Ureter (tissue), 1 donor: ENCODE results near the gene COX8C. TPM values are rescaled to one million over a fixed set of nuclear protein-coding genes. Genes with fewer than 3 reads are reported as not detected.
"Not testable (repeated sequence)": the region's sequence is repeated elsewhere in the genome, so short reads cannot be mapped to it uniquely, and the experiment has no call there.

ENCODE experiments used
- DNase-seq: peaks from one replicate; pipeline ENCODE4 v3.0.0-alpha.2; 2020; ENCODE audit warnings: low spot score
- total RNA-seq: library from RNA; stranded (reverse); gene quantifications from one replicate; pipeline ENCODE4 v1.2.4, GENCODE V29; 2023
- donor health status: DM: yes; HTN: yes; CAD: no.

Gene COX8C
- total RNA-seq, 1 donor from 2014 or later, result not detected

GRCh38 chr14:93369713-93370266 lies 22.8 kb downstream of the COX8C start:
- no peak for DNase-seq

GRCh38 chr14:93375673-93376156 lies 28.7 kb downstream of the COX8C start:
- no peak for DNase-seq

DNA sequence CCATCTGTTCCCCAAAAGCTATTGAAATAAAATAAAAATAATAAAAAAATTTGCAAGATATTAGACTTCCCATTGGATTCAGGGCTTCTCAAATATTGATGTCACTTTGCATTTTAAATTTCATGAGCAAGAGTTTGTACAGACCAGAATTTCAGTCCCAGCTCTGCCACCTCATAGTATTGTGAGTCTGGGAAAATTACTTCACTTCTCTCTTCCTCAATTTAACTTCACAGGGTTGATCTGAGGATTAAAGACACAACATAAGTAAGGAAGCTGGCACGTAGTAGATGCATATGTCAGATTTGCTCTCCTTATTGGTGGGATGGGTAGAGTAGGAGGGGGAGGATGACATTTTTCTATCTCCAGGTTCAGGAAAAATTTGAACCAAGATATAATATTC lies 32.8 kb downstream of the COX8C start:
- no peak for DNase-seq

DNA sequence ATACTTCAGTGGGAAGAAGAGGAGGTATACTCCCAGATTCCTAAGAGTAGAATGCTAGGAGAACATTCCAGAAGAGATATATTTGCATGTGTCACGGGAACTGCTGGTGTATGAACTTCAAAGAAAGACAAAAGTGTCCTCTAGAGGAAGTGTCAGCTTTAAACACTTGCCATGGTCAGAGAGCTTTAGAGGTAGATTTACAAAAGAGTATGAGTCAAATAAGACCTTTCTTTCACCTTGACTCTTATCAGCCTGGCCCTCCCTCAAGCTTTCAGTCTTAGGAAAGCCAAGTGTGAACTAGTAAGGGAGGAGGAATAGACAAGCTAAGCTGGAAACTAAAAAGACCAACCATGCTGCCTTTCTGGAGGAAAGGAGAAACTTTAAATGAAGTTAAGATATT lies 34.7 kb downstream of the COX8C start:
- DNase-seq, result no peak

DNA sequence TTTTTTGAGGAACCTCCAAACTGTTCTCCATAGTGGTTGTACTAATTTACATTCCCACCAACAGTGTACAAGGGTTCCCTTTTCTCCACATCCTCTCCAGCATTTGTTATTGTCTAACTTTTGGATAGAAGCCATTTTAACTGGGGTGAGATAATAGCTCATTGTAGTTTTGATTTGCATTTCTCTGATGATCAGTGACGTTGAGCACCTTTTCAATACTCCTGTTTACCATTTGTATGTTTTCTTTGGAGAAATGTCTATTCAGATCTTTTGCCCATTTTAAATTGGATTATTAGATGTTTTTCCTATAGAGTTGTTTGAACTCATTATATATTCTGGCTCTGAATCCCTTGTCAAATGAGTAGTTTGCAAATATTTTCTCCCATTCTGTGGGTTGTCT lies 37.3 kb downstream of the COX8C start:
- not testable (repeated sequence) for DNase-seq

DNA sequence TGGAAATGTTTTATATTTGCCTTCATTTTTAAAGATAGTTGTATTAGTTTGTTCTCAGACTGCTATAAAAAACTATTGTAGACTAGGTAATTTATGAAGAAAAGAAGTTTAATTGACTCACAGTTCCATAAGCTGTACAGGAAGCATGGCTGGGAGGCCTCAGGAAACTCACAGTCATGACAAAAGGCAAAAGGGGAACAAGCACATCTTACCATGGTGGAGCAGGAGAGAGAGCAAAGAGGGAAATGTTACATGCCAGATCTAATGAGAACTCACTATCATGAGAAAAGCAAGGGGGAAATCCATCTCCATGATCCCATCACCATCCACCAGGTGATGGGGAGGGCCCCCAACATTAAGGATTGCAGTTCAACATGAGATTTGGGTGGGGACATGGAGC lies 48.2 kb downstream of the COX8C start:
- DNase-seq, result no peak

DNA sequence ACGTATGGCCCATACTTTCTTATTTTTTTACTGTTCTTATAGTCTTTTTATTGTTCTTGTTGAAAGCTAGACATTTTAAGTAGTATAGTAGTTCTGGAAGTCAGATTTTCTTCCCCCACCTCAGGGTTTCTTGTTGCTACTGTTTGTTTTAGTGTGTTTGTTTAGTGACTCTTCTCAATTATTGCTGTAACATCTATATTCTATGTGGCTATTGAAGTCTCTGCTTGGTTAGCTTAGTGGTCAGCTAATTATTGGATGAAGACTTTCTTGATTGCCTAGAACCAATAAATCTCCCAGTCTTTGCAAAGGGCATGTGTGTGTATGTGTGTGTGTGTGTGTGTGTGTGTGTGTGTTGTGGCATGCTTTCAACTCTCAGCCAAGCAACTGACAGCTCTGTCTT lies 49.5 kb downstream of the COX8C start:
- DNase-seq, result no peak

Other genes with a start within 250 kb of the COX8C start
- 70.4 TPM for gene ITPK1, start 231.3 kb upstream of the COX8C start, total RNA-seq
- 23.2 TPM for gene MOAP1, start 162.3 kb upstream of the COX8C start, total RNA-seq
- 22.1 TPM for gene LYSET, start 161.9 kb upstream of the COX8C start, total RNA-seq
- gene GON7, start 140.1 kb upstream of the COX8C start, total RNA-seq, result 9.6 TPM
- gene UBR7, start 139.9 kb upstream of the COX8C start, total RNA-seq, result 19.1 TPM
- 54.3 TPM for gene BTBD7, start 14.1 kb upstream of the COX8C start, total RNA-seq
- gene UNC79, start 83.8 kb downstream of the COX8C start, total RNA-seq, result not detected